ENCODE measurements around the gene PARD3.

PARD3 gene

GRCh38 chr10:34316154-34316553, 498.9 kb downstream of the PARD3 start:
- DNase-seq = no peak

- no peak for DNase-seq
These were observed 500.6 kb downstream of the PARD3 start for GRCh38 chr10:34314457-34314856.

GRCh38 chr10:34313888-34314287, 501.2 kb downstream of the PARD3 start:
- DNase-seq = no peak

- DNase-seq = no peak
These were observed 501.7 kb downstream of the PARD3 start for GRCh38 chr10:34313353-34313752.

GRCh38 chr10:34311679-34312078, 503.4 kb downstream of the PARD3 start:
- DNase-seq = no peak

GRCh38 chr10:34310234-34310633, 504.9 kb downstream of the PARD3 start:
- no peak for DNase-seq

GRCh38 chr10:34305189-34305588, 509.9 kb downstream of the PARD3 start:
- no peak for DNase-seq

GRCh38 chr10:34303022-34303421, 512.1 kb downstream of the PARD3 start:
- DNase-seq = no peak

- no peak for DNase-seq
These were observed 515.9 kb downstream of the PARD3 start for GRCh38 chr10:34299105-34299611.

GRCh38 chr10:34298346-34298818, 516.7 kb downstream of the PARD3 start:
- DNase-seq = no peak

- no peak for DNase-seq
These were observed 517.4 kb downstream of the PARD3 start for GRCh38 chr10:34297541-34298345.

- no peak for DNase-seq
These were observed 520.0 kb downstream of the PARD3 start for GRCh38 chr10:34295142-34295548.

- DNase-seq = no peak
These were observed 521.0 kb downstream of the PARD3 start for GRCh38 chr10:34294137-34294536.

- DNase-seq = no peak
These were observed 522.4 kb downstream of the PARD3 start for GRCh38 chr10:34292675-34293074.

GRCh38 chr10:34292194-34292565, 522.9 kb downstream of the PARD3 start:
- DNase-seq = no peak

GRCh38 chr10:34291466-34292193, 523.5 kb downstream of the PARD3 start:
- DNase-seq = no peak

GRCh38 chr10:34290412-34291081, 524.5 kb downstream of the PARD3 start:
- no peak for DNase-seq

- no peak for DNase-seq
These were observed 526.5 kb downstream of the PARD3 start for GRCh38 chr10:34288634-34289033.

- no peak for DNase-seq
These were observed 528.9 kb downstream of the PARD3 start for GRCh38 chr10:34286136-34286739.

- DNase-seq = no peak
These were observed 533.2 kb downstream of the PARD3 start for GRCh38 chr10:34281661-34282582.

- no peak for DNase-seq
These were observed 534.3 kb downstream of the PARD3 start for GRCh38 chr10:34280599-34281374.
